ENCODE measurements around the gene FLRT1.

Gene FLRT1

DNA sequence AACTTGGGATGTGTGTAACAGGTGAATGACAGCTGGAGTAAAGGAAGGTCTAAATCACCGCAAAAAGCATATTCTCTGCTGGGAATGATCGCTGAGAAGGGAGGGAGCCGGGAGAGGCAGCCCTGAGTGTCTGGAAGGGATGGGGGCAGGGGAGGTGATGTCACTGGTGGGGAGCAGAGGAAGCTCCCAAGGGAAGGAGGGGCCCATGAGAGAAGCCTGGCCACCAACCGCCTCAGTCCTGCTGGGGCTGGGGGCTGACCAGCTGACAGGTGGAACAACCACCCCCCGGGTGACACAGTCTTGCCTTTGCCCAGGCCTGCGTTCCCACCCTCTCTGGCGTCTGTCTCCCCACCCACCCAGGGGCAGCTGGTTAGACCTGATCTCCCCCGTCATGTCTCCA is 6.0 kb upstream of the FLRT1 start:
- H3K23ac ChIP-seq (ENCODE audit: low read length): no peak overlapping the region

GRCh38 chr11:64031001-64031400 is 4.7 kb upstream of the FLRT1 start:
- Histone ChIP-seq H3K79me1 (ENCODE audit: low read length) (no peaks in the 10 kb centered on the region), H3K4me1 (ENCODE audit: control insufficient read depth in 1 of 2, insufficient read depth in 2 of 2, low read length in 2 of 2) (peaks cover 0 to 2% of the 10 kb centered on the region in 2 experiments)

More for the DNA sequence above, 6.0 kb upstream of the FLRT1 start:
- Histone ChIP-seq H2AK5ac (ENCODE audit: low read length) (no peak overlapping the region), H2BK5ac (ENCODE audit: low read depth, low read length, poor library complexity) (no peak overlapping the region), H3K4me3 (ENCODE audit: low read depth, low read length) (no peak overlapping the region), H4K8ac (ENCODE audit: low read depth, low read length) (no peak overlapping the region), H3K4ac (ENCODE audit: low read depth, low read length) (no peak overlapping the region), H3K9ac (ENCODE audit: low read length) (no peak overlapping the region), H3K36me3 (ENCODE audit: control insufficient read depth in 1 of 2, insufficient read depth in 2 of 2, low read length in 2 of 2) (no peaks in the 10 kb centered on the region), H2AFZ (ENCODE audit: insufficient read depth, low read length, poor library complexity) (no peak overlapping the region), H4K91ac (ENCODE audit: low read depth, low read length) (no peak overlapping the region), H3K79me2 (ENCODE audit: control insufficient read depth, insufficient read depth, low read length, poor library complexity) (no peaks in the 10 kb centered on the region), H3K27me3 (ENCODE audit: insufficient read depth, low read length) (peaks cover 13% of the 10 kb centered on the region), H2BK12ac (ENCODE audit: low read length) (no peak overlapping the region), H4K12ac (ENCODE audit: low read depth, low read length) (no peak overlapping the region), H3K18ac (ENCODE audit: low read length) (no peak overlapping the region), H2BK120ac (ENCODE audit: insufficient read depth, low read length, poor library complexity) (no peak overlapping the region), H3K4me1 (ENCODE audit: control insufficient read depth in 1 of 2, insufficient read depth in 2 of 2, low read length in 2 of 2) (peaks cover 0 to 2% of the 10 kb centered on the region in 2 experiments), H3K27ac (ENCODE audit: low read depth, low read length) (no peak overlapping the region), H3K79me1 (ENCODE audit: low read length) (no peaks in the 10 kb centered on the region), H3K14ac (ENCODE audit: low read length) (no peak overlapping the region), H3K4me2 (ENCODE audit: low read length) (no peak overlapping the region), H3K9me3 (ENCODE audit: insufficient read depth, low read depth, low read length) (no peaks in the 10 kb centered on the region)
- no CpG with 5 or more reads among the region's 8 CpGs for WGBS (ENCODE audit: extremely low coverage, insufficient coverage, insufficient read length)
- DNase-seq: no peak

GRCh38 chr11:64032050-64032449 is 3.7 kb upstream of the FLRT1 start:
- H3K36me3 ChIP-seq (ENCODE audit: control insufficient read depth in 1 of 2, insufficient read depth in 2 of 2, low read length in 2 of 2): no peaks in the 10 kb centered on the region
- no peak overlapping the region for H4K91ac ChIP-seq (ENCODE audit: low read depth, low read length)
- H3K4me1 ChIP-seq (ENCODE audit: control insufficient read depth in 1 of 2, insufficient read depth in 2 of 2, low read length in 2 of 2): peaks cover 0 to 2% of the 10 kb centered on the region in 2 experiments
- DNase-seq: no peak
- no peak overlapping the region for H2BK12ac ChIP-seq (ENCODE audit: low read length)
- no peaks in the 10 kb centered on the region for H3K79me2 ChIP-seq (ENCODE audit: control insufficient read depth, insufficient read depth, low read length, poor library complexity)
- no peak overlapping the region for H2AFZ ChIP-seq (ENCODE audit: insufficient read depth, low read length, poor library complexity)
- H3K27me3 ChIP-seq (ENCODE audit: insufficient read depth, low read length): peaks cover 33% of the 10 kb centered on the region
- H2BK5ac ChIP-seq (ENCODE audit: low read depth, low read length, poor library complexity): no peak overlapping the region
- H3K79me1 ChIP-seq (ENCODE audit: low read length): no peaks in the 10 kb centered on the region
- H2BK120ac ChIP-seq (ENCODE audit: insufficient read depth, low read length, poor library complexity): no peak overlapping the region
- H3K4ac ChIP-seq (ENCODE audit: low read depth, low read length): no peak overlapping the region
- H3K4me2 ChIP-seq (ENCODE audit: low read length): no peak overlapping the region
- no peak overlapping the region for H3K23ac ChIP-seq (ENCODE audit: low read length)
- H3K9me3 ChIP-seq (ENCODE audit: insufficient read depth, low read depth, low read length): no peaks in the 10 kb centered on the region
- no peak overlapping the region for H3K27ac ChIP-seq (ENCODE audit: low read depth, low read length)
- H3K14ac ChIP-seq (ENCODE audit: low read length): no peak overlapping the region
- no peak overlapping the region for H2AK5ac ChIP-seq (ENCODE audit: low read length)
- no peak overlapping the region for H4K8ac ChIP-seq (ENCODE audit: low read depth, low read length)
- H4K12ac ChIP-seq (ENCODE audit: low read depth, low read length): no peak overlapping the region
- no peak overlapping the region for H3K18ac ChIP-seq (ENCODE audit: low read length)
- H3K9ac ChIP-seq (ENCODE audit: low read length): no peak overlapping the region
- H3K4me3 ChIP-seq (ENCODE audit: low read depth, low read length): no peak overlapping the region
- no CpG with 5 or more reads among the region's 4 CpGs for WGBS (ENCODE audit: extremely low coverage, insufficient coverage, insufficient read length)

More at GRCh38 chr11:64031001-64031400, 4.7 kb upstream of the FLRT1 start:
- Histone ChIP-seq H3K79me2 (ENCODE audit: control insufficient read depth, insufficient read depth, low read length, poor library complexity) (no peaks in the 10 kb centered on the region), H3K18ac (ENCODE audit: low read length) (no peak overlapping the region), H3K4me3 (ENCODE audit: low read depth, low read length) (no peak overlapping the region), H4K8ac (ENCODE audit: low read depth, low read length) (no peak overlapping the region), H3K27ac (ENCODE audit: low read depth, low read length) (no peak overlapping the region), H4K12ac (ENCODE audit: low read depth, low read length) (no peak overlapping the region), H3K36me3 (ENCODE audit: control insufficient read depth in 1 of 2, insufficient read depth in 2 of 2, low read length in 2 of 2) (no peaks in the 10 kb centered on the region), H3K14ac (ENCODE audit: low read length) (no peak overlapping the region), H2AFZ (ENCODE audit: insufficient read depth, low read length, poor library complexity) (no peak overlapping the region), H3K4ac (ENCODE audit: low read depth, low read length) (no peak overlapping the region), H3K23ac (ENCODE audit: low read length) (no peak overlapping the region), H2BK120ac (ENCODE audit: insufficient read depth, low read length, poor library complexity) (no peak overlapping the region), H3K9ac (ENCODE audit: low read length) (no peak overlapping the region), H3K4me2 (ENCODE audit: low read length) (no peak overlapping the region), H2BK5ac (ENCODE audit: low read depth, low read length, poor library complexity) (no peak overlapping the region), H4K91ac (ENCODE audit: low read depth, low read length) (no peak overlapping the region), H2AK5ac (ENCODE audit: low read length) (no peak overlapping the region), H3K9me3 (ENCODE audit: insufficient read depth, low read depth, low read length) (no peaks in the 10 kb centered on the region), H3K27me3 (ENCODE audit: insufficient read depth, low read length) (peaks cover 23% of the 10 kb centered on the region), H2BK12ac (ENCODE audit: low read length) (no peak overlapping the region)
- no CpG with 5 or more reads among the region's 3 CpGs for WGBS (ENCODE audit: extremely low coverage, insufficient coverage, insufficient read length)
- DNase-seq: no peak

DNA sequence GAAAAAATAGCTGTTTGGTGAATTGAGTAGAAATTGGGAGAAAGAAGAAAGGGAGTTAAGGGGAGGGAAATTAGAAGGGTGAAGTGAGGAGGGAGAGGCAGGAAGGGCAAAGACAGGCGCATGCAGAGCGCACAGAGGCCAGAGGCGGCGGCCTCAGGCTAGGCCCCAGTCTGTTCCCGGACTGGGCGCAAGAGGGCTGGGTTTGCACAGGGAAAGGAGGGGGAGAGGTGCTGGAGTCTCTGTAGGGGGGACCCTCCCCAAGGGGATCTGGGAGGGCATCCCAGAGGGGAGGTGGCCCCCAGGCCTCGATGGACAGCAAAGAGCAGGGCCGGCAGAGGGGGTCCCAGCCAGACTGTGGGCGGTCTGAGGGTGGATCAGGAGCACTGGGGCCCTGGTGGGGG is 1.3 kb upstream of the FLRT1 start:
- Histone ChIP-seq H2BK5ac (ENCODE audit: low read depth, low read length, poor library complexity) (no peak overlapping the region), H4K12ac (ENCODE audit: low read depth, low read length) (no peak overlapping the region), H3K79me2 (ENCODE audit: control insufficient read depth, insufficient read depth, low read length, poor library complexity) (no peaks in the 10 kb centered on the region), H3K4me3 (ENCODE audit: low read depth, low read length) (no peak overlapping the region), H3K27me3 (ENCODE audit: insufficient read depth, low read length) (peaks cover 47% of the 10 kb centered on the region), H2BK120ac (ENCODE audit: insufficient read depth, low read length, poor library complexity) (no peak overlapping the region), H3K4ac (ENCODE audit: low read depth, low read length) (no peak overlapping the region), H3K36me3 (ENCODE audit: control insufficient read depth in 1 of 2, insufficient read depth in 2 of 2, low read length in 2 of 2) (no peaks in the 10 kb centered on the region), H3K4me2 (ENCODE audit: low read length) (no peak overlapping the region), H3K14ac (ENCODE audit: low read length) (no peak overlapping the region), H3K79me1 (ENCODE audit: low read length) (no peaks in the 10 kb centered on the region), H3K23ac (ENCODE audit: low read length) (no peak overlapping the region), H4K8ac (ENCODE audit: low read depth, low read length) (no peak overlapping the region), H3K4me1 (ENCODE audit: control insufficient read depth in 1 of 2, insufficient read depth in 2 of 2, low read length in 2 of 2) (no peaks in the 10 kb centered on the region), H3K9ac (ENCODE audit: low read length) (no peak overlapping the region), H3K9me3 (ENCODE audit: insufficient read depth, low read depth, low read length) (no peaks in the 10 kb centered on the region), H3K27ac (ENCODE audit: low read depth, low read length) (no peak overlapping the region), H2AFZ (ENCODE audit: insufficient read depth, low read length, poor library complexity) (no peak overlapping the region), H4K91ac (ENCODE audit: low read depth, low read length) (no peak overlapping the region), H2BK12ac (ENCODE audit: low read length) (no peak overlapping the region), H2AK5ac (ENCODE audit: low read length) (no peak overlapping the region), H3K18ac (ENCODE audit: low read length) (no peak overlapping the region)
- WGBS (ENCODE audit: extremely low coverage, insufficient coverage, insufficient read length): no CpG with 5 or more reads among the region's 9 CpGs
- DNase-seq: no peak
